ENCODE results near the gene C5AR2. TPM values are rescaled to one million over a fixed set of nuclear protein-coding genes. Genes with fewer than 3 reads are reported as not detected.

Gene C5AR2
- polyA plus RNA-seq, 1 donor (not counting 4 experiments of a cell fraction or from before 2014, with no cell fraction given): not detected

DNA sequence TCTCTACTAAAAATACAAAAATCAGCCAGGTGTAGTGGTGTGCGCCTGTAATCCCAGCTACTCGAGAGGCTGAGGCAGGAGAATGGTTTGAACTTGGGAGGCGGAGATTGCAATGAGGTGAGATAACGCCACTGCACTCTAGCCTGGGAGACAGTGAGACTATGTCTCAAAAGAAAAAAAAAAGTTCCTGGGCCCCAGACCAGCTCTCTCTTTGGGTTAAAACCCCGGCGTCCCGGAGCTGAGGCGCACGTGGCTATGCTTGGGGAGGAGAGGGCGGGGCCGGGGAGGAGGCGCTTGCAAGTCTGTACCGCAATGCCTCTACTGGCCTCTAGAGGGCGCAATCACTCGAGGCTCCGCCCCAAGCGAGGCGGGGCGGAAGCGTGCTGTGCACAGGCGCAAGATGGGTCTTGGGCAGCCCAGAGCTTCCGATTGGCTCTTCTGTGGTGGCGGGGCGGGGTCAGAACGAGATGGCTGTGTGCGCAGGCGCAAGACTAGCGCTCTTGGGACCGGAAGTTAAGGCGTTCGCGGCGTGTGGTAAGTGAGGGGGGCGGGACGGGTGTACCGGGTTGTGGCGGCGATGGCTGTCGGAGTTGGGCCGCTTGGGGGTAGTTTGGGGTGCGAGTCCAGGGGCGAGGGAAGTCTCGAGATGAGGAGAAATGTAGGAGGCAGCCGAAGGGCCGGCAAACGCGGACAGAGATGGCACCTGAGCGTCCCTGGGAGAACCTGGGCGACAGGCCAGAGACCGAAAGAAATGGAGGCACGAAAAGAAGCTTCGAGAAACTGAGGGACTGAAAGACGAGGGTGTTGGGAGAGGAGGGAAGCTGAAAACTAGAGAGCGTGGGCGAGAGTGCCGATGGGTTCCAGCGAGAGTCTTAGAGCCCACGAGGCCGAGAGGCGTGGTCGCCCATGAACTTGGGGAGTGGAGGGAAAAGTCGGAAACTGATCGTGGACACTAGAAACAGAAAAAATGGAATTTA, 17.1 kb downstream of the C5AR2 start, which contains the start of gene DHX34:
TSS of gene DHX34 (plus strand) at position 497 of the 977 bp plus-strand sequence. CDS start 3,716 bp downstream, outside the sequence.
- dilution Hi-C loops (cut with MboI; ENCODE audit: extremely low pct_ligation_motif_present, low sequenced_read_pairs): no loop called here
- Histone ChIP-seq H3K4me1 (ENCODE audit: control insufficient read depth, extremely low read depth, insufficient read depth, low read length) (peaks cover 6% of the 10 kb centered on the region), H3K36me3 (ENCODE audit: control insufficient read depth in 2 of 2, extremely low read depth in 1 of 2, insufficient read depth in 2 of 2, low read length in 2 of 2) (peaks cover 7 to 25% of the 10 kb centered on the region in 2 experiments), H3K9me1 (ENCODE audit: control insufficient read depth, extremely low read depth, insufficient read depth, low read length) (peaks cover 4% of the 10 kb centered on the region), H3K27ac (ENCODE audit: control insufficient read depth, insufficient read depth, low read length) (peak within 1 kb of the TSS; percentile 80), H3K9ac (ENCODE audit: control insufficient read depth, extremely low read depth, insufficient read depth, low read length) (peak within 1 kb of the TSS; percentile 91), H3K9me3 (ENCODE audit: control insufficient read depth, low read depth, low read length) (no peaks in the 10 kb centered on the region), H3K79me2 (ENCODE audit: control insufficient read depth, insufficient read depth, low read length) (peaks cover 35% of the 10 kb centered on the region), H3K27me3 (ENCODE audit: control insufficient read depth, extremely low read depth, insufficient read depth, low read length) (no peaks in the 10 kb centered on the region), H3K4me2 (ENCODE audit: control insufficient read depth, extremely low read depth, insufficient read depth, low read depth, low read length) (peak within 1 kb of the TSS; percentile 88), H3K4me3 (ENCODE audit: control insufficient read depth in 2 of 3, extremely low read depth in 1 of 3, insufficient read depth in 2 of 3, low read depth in 1 of 3, low read length in 3 of 3) (peak within 1 kb of the TSS; percentile 87 to 98 (median 88)), H2AFZ (ENCODE audit: control insufficient read depth, low read length) (peak within 1 kb of the TSS; percentile 88), H4K20me1 (ENCODE audit: control insufficient read depth, extremely low read depth, insufficient read depth, low read length) (no peaks in the 10 kb centered on the region)
- DNase-seq (ENCODE audit: low read depth, low spot score) (peak; percentile 98), FAIRE-seq (peak; percentile 81)
- no peak for TF ChIP-seq EZH2 (IDR thresholded peaks at IDR 0.05; ENCODE audit: low read length)
- TF ChIP-seq, protein P1, sequence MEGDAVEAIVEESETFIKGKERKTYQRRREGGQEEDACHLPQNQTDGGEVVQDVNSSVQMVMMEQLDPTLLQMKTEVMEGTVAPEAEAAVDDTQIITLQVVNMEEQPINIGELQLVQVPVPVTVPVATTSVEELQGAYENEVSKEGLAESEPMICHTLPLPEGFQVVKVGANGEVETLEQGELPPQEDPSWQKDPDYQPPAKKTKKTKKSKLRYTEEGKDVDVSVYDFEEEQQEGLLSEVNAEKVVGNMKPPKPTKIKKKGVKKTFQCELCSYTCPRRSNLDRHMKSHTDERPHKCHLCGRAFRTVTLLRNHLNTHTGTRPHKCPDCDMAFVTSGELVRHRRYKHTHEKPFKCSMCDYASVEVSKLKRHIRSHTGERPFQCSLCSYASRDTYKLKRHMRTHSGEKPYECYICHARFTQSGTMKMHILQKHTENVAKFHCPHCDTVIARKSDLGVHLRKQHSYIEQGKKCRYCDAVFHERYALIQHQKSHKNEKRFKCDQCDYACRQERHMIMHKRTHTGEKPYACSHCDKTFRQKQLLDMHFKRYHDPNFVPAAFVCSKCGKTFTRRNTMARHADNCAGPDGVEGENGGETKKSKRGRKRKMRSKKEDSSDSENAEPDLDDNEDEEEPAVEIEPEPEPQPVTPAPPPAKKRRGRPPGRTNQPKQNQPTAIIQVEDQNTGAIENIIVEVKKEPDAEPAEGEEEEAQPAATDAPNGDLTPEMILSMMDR (optimal IDR thresholded peaks at IDR 0.05 in 1 of 3, IDR thresholded peaks at IDR 0.05 in 1 of 3, conservative IDR thresholded peaks at IDR 0.05 in 1 of 3; ENCODE audit: extremely low read depth in 1 of 3, insufficient read depth in 2 of 3, low read length in 3 of 3): peak; percentile 92 to 100 (median 96)

DNA sequence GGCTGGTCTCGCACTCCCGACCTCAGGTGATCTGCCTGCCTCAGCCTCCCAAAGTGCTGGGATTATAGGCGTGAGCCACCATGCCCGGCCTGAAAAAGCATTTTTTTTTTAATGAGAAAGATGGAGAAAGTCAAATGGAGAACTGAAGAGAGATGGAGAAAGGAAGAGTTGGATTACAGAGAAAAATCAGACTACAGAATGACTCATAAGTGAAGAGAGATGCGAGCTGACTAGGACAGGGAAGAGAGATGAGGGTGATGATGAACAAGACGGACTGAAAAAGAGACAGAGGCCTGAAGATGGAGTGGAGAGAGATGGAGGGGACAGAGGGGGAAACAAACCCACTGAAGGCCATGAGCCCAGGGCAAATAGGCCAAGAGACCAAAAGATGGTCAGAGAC, 18.7 kb downstream of the C5AR2 start:
- DNase-seq (ENCODE audit: low read depth, low spot score) (no peak), FAIRE-seq (no peak)
- TF ChIP-seq EZH2 (IDR thresholded peaks at IDR 0.05; ENCODE audit: low read length): no peak
- TF ChIP-seq, protein P1 (optimal IDR thresholded peaks at IDR 0.05 in 1 of 3, IDR thresholded peaks at IDR 0.05 in 1 of 3, conservative IDR thresholded peaks at IDR 0.05 in 1 of 3; ENCODE audit: extremely low read depth in 1 of 3, insufficient read depth in 2 of 3, low read length in 3 of 3): no peak
- Histone ChIP-seq H3K4me2 (ENCODE audit: control insufficient read depth, extremely low read depth, insufficient read depth, low read depth, low read length) (peak overlapping the region; percentile 10), H3K4me1 (ENCODE audit: control insufficient read depth, extremely low read depth, insufficient read depth, low read length) (peaks cover 6% of the 10 kb centered on the region), H3K9ac (ENCODE audit: control insufficient read depth, extremely low read depth, insufficient read depth, low read length) (no peak overlapping the region), H3K79me2 (ENCODE audit: control insufficient read depth, insufficient read depth, low read length) (peaks cover 41% of the 10 kb centered on the region), H3K9me1 (ENCODE audit: control insufficient read depth, extremely low read depth, insufficient read depth, low read length) (peaks cover 4% of the 10 kb centered on the region), H3K36me3 (ENCODE audit: control insufficient read depth in 2 of 2, extremely low read depth in 1 of 2, insufficient read depth in 2 of 2, low read length in 2 of 2) (peaks cover 11 to 34% of the 10 kb centered on the region in 2 experiments), H3K9me3 (ENCODE audit: control insufficient read depth, low read depth, low read length) (no peaks in the 10 kb centered on the region), H2AFZ (ENCODE audit: control insufficient read depth, low read length) (no peak overlapping the region), H3K27me3 (ENCODE audit: control insufficient read depth, extremely low read depth, insufficient read depth, low read length) (no peaks in the 10 kb centered on the region), H4K20me1 (ENCODE audit: control insufficient read depth, extremely low read depth, insufficient read depth, low read length) (no peaks in the 10 kb centered on the region), H3K27ac (ENCODE audit: control insufficient read depth, insufficient read depth, low read length) (no peak overlapping the region), H3K4me3 (ENCODE audit: control insufficient read depth in 2 of 3, extremely low read depth in 1 of 3, insufficient read depth in 2 of 3, low read depth in 1 of 3, low read length in 3 of 3) (no peak overlapping the region)
- dilution Hi-C loops (cut with MboI; ENCODE audit: extremely low pct_ligation_motif_present, low sequenced_read_pairs): no loop called here

All from keratinocyte (primary cell).